HEK293 (cell line): ENCODE measurements around the gene RCOR1.

ENCODE experiments used
- BCL6B ChIP-seq: fragments of 450-650 bp; formaldehyde crosslinking; IDR thresholded peaks from 2 replicates; pipeline ENCODE4 v1.5.1; 2017; ENCODE audit warnings: missing biosample characterization, missing genetic modification characterization
- GLIS2 ChIP-seq: fragments of 450-650 bp; formaldehyde crosslinking; IDR thresholded peaks from 2 replicates; pipeline ENCODE4 v1.5.1; 2016; ENCODE audit warnings: missing biosample characterization, missing genetic modification characterization
- HOXA7 ChIP-seq: sonication (generic); formaldehyde crosslinking; IDR thresholded peaks from 2 replicates; pipeline ENCODE4 v1.8.1; 2022; ENCODE audit warnings: missing genetic modification reagents, borderline replicate concordance
- IKZF3 ChIP-seq: fragments of 450-650 bp; IDR thresholded peaks from 2 replicates; pipeline ENCODE4 v1.5.0; 2018; ENCODE audit warnings: missing biosample characterization, mild to moderate bottlenecking, missing genetic modification characterization, moderate library complexity
- KLF1 ChIP-seq: fragments of 450-650 bp; formaldehyde crosslinking; IDR thresholded peaks from 2 replicates; pipeline ENCODE4 v1.5.1; 2016; ENCODE audit warnings: missing biosample characterization, missing genetic modification characterization
- KLF8 ChIP-seq: fragments of 450-650 bp; formaldehyde crosslinking; IDR thresholded peaks from 2 replicates; pipeline ENCODE4 v1.5.1; 2016; ENCODE audit warnings: missing biosample characterization, missing genetic modification characterization
- SP7 ChIP-seq: fragments of 450-650 bp; formaldehyde crosslinking; IDR thresholded peaks from 2 replicates; pipeline ENCODE4 v1.5.1; 2016; ENCODE audit warnings: missing biosample characterization, missing genetic modification characterization
- WT1 ChIP-seq: fragments of 450-650 bp; formaldehyde crosslinking; IDR thresholded peaks from 2 replicates; pipeline ENCODE4 v1.5.1; 2016; ENCODE audit warnings: missing biosample characterization, missing genetic modification characterization
- ZBTB20 ChIP-seq: fragments of 450-650 bp; formaldehyde crosslinking; IDR thresholded peaks from 2 replicates; pipeline ENCODE4 v1.5.1; 2016; ENCODE audit warnings: missing biosample characterization, missing genetic modification characterization
- ZBTB48 ChIP-seq: fragments of 450-650 bp; formaldehyde crosslinking; IDR thresholded peaks from 2 replicates; pipeline ENCODE4 v1.5.1; 2016; ENCODE audit warnings: missing biosample characterization, missing genetic modification characterization
- ZFP3 ChIP-seq: fragments of 450-650 bp; formaldehyde crosslinking; IDR thresholded peaks from 2 replicates; pipeline ENCODE4 v1.5.1; 2016; ENCODE audit warnings: low read depth, missing biosample characterization, missing genetic modification characterization
- ZFP37 ChIP-seq: fragments of 450-650 bp; formaldehyde crosslinking; IDR thresholded peaks from 2 replicates; pipeline ENCODE4 v1.5.1; 2016; ENCODE audit warnings: missing biosample characterization, missing genetic modification characterization
- ZNF112 ChIP-seq: fragments of 450-650 bp; formaldehyde crosslinking; IDR thresholded peaks from 2 replicates; pipeline ENCODE4 v1.5.0; 2017; ENCODE audit warnings: missing biosample characterization, missing genetic modification characterization
- ZNF174 ChIP-seq: fragments of 450-650 bp; formaldehyde crosslinking; IDR thresholded peaks from 2 replicates; pipeline ENCODE4 v1.5.0; 2017; ENCODE audit warnings: missing biosample characterization, mild to moderate bottlenecking, missing genetic modification characterization
- ZNF2 ChIP-seq: fragments of 450-650 bp; formaldehyde crosslinking; IDR thresholded peaks from 2 replicates; pipeline ENCODE4 v1.5.1; 2016; ENCODE audit warnings: missing biosample characterization, missing genetic modification characterization
- ZNF223 ChIP-seq: fragments of 450-650 bp; formaldehyde crosslinking; IDR thresholded peaks from 2 replicates; pipeline ENCODE4 v1.5.1; 2016; ENCODE audit warnings: missing biosample characterization, missing genetic modification characterization
- ZNF302 ChIP-seq: fragments of 450-650 bp; formaldehyde crosslinking; IDR thresholded peaks from 2 replicates; pipeline ENCODE4 v1.5.1; 2016; ENCODE audit warnings: missing biosample characterization, missing genetic modification characterization, low read depth
- ZNF416 ChIP-seq: fragments of 450-650 bp; formaldehyde crosslinking; IDR thresholded peaks from 2 replicates; pipeline ENCODE4 v1.5.1; 2016; ENCODE audit warnings: missing biosample characterization, missing genetic modification characterization
- ZNF423 ChIP-seq: fragments of 450-650 bp; formaldehyde crosslinking; IDR thresholded peaks from 2 replicates; pipeline ENCODE4 v1.5.1; 2016; ENCODE audit warnings: missing biosample characterization, missing genetic modification characterization
- ZNF488 ChIP-seq: fragments of 450-650 bp; formaldehyde crosslinking; IDR thresholded peaks from 2 replicates; pipeline ENCODE4 v1.5.1; 2016; ENCODE audit warnings: missing biosample characterization, missing genetic modification characterization
- ZNF600 ChIP-seq: fragments of 450-650 bp; formaldehyde crosslinking; IDR thresholded peaks from 2 replicates; pipeline ENCODE4 v1.5.1; 2016; ENCODE audit warnings: missing biosample characterization, missing genetic modification characterization
- ZNF707 ChIP-seq: fragments of 450-650 bp; formaldehyde crosslinking; IDR thresholded peaks from 2 replicates; pipeline ENCODE4 v1.5.1; 2016; ENCODE audit warnings: missing biosample characterization, missing genetic modification characterization
- ZNF768 ChIP-seq: fragments of 450-650 bp; formaldehyde crosslinking; IDR thresholded peaks from 2 replicates; pipeline ENCODE4 v1.5.1; 2018; ENCODE audit warnings: missing biosample characterization, mild to moderate bottlenecking, missing genetic modification characterization
- ZNF777 ChIP-seq: fragments of 450-650 bp; formaldehyde crosslinking; IDR thresholded peaks from 2 replicates; pipeline ENCODE4 v1.5.1; 2017; ENCODE audit warnings: missing biosample characterization, missing genetic modification characterization, borderline replicate concordance
- ZSCAN5A ChIP-seq: fragments of 450-650 bp; formaldehyde crosslinking; IDR thresholded peaks from 2 replicates; pipeline ENCODE4 v1.5.1; 2016; ENCODE audit warnings: missing biosample characterization, missing genetic modification characterization
- TF ChIP-seq, protein P1 (sequence below): fragments of 450-650 bp; formaldehyde crosslinking; IDR thresholded peaks from 2 replicates; pipeline ENCODE4 v1.5.1; 2016; ENCODE audit warnings: missing biosample characterization, missing genetic modification characterization
- TF ChIP-seq, protein P2 (sequence below): fragments of 450-650 bp; formaldehyde crosslinking; IDR thresholded peaks from 2 replicates; pipeline ENCODE4 v1.5.1; 2016; ENCODE audit warnings: missing biosample characterization, missing genetic modification characterization, borderline replicate concordance

The RCOR1 gene

GRCh38 chr14:102776761-102777710 is 184.6 kb downstream of the RCOR1 start, which contains the start of gene TRAF3 (continued):
- TF ChIP-seq IKZF3 (tag by site-specific recombination): no peak
- no peak for TF ChIP-seq ZNF112 (tag by site-specific recombination)
- no peak for TF ChIP-seq ZNF707 (tag by site-specific recombination)
- TF ChIP-seq ZBTB20: peak; percentile 91
- 0 out of 2 replicates have a peak, but pooled peaks have one; percentile 2 for TF ChIP-seq ZNF423 (tag by site-specific recombination)
- no peak for TF ChIP-seq BCL6B (tag by site-specific recombination)
- TF ChIP-seq ZNF768: no peak
- TF ChIP-seq, protein P1, sequence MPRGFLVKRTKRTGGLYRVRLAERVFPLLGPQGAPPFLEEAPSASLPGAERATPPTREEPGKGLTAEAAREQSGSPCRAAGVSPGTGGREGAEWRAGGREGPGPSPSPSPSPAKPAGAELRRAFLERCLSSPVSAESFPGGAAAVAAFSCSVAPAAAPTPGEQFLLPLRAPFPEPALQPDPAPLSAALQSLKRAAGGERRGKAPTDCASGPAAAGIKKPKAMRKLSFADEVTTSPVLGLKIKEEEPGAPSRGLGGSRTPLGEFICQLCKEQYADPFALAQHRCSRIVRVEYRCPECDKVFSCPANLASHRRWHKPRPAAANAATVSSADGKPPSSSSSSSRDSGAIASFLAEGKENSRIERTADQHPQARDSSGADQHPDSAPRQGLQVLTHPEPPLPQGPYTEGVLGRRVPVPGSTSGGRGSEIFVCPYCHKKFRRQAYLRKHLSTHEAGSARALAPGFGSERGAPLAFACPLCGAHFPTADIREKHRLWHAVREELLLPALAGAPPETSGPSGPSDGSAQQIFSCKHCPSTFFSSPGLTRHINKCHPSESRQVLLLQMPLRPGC: no peak
- TF ChIP-seq ZNF174 (tag by site-specific recombination): no peak
- no peak for TF ChIP-seq HOXA7 (CRISPR knock-in tag)
- TF ChIP-seq ZNF223: peak; percentile 76; the same call in 1 of the 2 replicates
- TF ChIP-seq ZBTB48 (tag by site-specific recombination): 0 out of 2 replicates have a peak, but pooled peaks have one; percentile 68
- no peak for TF ChIP-seq ZSCAN5A (tag by site-specific recombination)
- peak; percentile 6; the same call in 1 of the 2 replicates for TF ChIP-seq ZNF488 (tag by site-specific recombination)
- no peak for TF ChIP-seq WT1
- no peak for TF ChIP-seq SP7 (tag by site-specific recombination)
- peak; percentile 68; the same call in 1 of the 2 replicates for TF ChIP-seq ZNF777 (tag by site-specific recombination)
- no peak for TF ChIP-seq ZFP3 (tag by site-specific recombination)
- TF ChIP-seq ZNF416 (tag by site-specific recombination): no peak
- TF ChIP-seq ZNF600 (tag by site-specific recombination): peak; percentile 45; the same call in 1 of the 2 replicates
- TF ChIP-seq KLF8 (tag by site-specific recombination): 0 out of 2 replicates have a peak, but pooled peaks have one; percentile 25
- TF ChIP-seq ZNF2: peak; percentile 85; the same call in 1 of the 2 replicates
- TF ChIP-seq, protein P2, sequence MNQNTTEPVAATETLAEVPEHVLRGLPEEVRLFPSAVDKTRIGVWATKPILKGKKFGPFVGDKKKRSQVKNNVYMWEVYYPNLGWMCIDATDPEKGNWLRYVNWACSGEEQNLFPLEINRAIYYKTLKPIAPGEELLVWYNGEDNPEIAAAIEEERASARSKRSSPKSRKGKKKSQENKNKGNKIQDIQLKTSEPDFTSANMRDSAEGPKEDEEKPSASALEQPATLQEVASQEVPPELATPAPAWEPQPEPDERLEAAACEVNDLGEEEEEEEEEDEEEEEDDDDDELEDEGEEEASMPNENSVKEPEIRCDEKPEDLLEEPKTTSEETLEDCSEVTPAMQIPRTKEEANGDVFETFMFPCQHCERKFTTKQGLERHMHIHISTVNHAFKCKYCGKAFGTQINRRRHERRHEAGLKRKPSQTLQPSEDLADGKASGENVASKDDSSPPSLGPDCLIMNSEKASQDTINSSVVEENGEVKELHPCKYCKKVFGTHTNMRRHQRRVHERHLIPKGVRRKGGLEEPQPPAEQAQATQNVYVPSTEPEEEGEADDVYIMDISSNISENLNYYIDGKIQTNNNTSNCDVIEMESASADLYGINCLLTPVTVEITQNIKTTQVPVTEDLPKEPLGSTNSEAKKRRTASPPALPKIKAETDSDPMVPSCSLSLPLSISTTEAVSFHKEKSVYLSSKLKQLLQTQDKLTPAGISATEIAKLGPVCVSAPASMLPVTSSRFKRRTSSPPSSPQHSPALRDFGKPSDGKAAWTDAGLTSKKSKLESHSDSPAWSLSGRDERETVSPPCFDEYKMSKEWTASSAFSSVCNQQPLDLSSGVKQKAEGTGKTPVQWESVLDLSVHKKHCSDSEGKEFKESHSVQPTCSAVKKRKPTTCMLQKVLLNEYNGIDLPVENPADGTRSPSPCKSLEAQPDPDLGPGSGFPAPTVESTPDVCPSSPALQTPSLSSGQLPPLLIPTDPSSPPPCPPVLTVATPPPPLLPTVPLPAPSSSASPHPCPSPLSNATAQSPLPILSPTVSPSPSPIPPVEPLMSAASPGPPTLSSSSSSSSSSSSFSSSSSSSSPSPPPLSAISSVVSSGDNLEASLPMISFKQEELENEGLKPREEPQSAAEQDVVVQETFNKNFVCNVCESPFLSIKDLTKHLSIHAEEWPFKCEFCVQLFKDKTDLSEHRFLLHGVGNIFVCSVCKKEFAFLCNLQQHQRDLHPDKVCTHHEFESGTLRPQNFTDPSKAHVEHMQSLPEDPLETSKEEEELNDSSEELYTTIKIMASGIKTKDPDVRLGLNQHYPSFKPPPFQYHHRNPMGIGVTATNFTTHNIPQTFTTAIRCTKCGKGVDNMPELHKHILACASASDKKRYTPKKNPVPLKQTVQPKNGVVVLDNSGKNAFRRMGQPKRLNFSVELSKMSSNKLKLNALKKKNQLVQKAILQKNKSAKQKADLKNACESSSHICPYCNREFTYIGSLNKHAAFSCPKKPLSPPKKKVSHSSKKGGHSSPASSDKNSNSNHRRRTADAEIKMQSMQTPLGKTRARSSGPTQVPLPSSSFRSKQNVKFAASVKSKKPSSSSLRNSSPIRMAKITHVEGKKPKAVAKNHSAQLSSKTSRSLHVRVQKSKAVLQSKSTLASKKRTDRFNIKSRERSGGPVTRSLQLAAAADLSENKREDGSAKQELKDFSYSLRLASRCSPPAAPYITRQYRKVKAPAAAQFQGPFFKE (tag by site-specific recombination): peak; percentile 58; the same call in 1 of the 2 replicates
- TF ChIP-seq KLF1: 0 out of 2 replicates have a peak, but pooled peaks have one; percentile 20
- no peak for TF ChIP-seq ZNF302 (tag by site-specific recombination)
- no peak for TF ChIP-seq ZFP37 (tag by site-specific recombination)
- TF ChIP-seq GLIS2: peak; percentile 58; the same call in 1 of the 2 replicates
